ENCODE results near the gene GUCD1. TPM values are rescaled to one million over a fixed set of nuclear protein-coding genes. Genes with fewer than 3 reads are reported as not detected.

The GUCD1 gene
- total RNA-seq, 4 donors from 2014 or later: 67.0 to 124 (median 95.9) TPM

DNA sequence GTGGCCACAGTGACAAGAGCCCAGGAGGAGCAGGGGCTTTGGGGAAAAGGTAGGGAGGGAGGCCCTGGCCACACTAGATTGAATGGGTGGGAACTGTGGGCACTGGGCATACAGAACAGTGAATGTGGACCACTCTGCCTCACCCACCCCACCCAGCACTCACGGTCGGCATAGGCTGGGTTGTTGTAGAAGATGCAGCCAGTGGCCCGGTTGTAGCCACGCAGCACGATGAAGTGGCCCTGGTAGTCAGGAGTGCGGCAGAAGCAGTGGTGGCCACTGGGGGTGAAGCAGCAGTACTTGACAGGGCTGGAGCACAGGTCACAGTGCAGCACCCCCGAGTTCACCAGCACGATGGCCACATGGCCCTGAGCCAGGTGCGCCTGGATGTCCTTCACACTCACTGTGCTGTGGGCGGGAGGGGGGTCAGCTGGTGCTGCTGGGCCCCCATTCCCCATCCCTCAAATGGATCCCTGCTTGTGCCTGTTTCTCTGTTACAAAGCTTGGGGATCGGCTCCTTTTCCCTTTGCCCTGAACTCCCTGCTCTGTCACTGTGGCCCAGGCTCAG lies 11.2 kb downstream of the GUCD1 start:
- DNase-seq (ENCODE audit: low spot score in 2 of 2): no peak
- TF ChIP-seq POLR2A (IDR thresholded peaks at IDR 0.05): no peak
- TF ChIP-seq, protein P1, sequence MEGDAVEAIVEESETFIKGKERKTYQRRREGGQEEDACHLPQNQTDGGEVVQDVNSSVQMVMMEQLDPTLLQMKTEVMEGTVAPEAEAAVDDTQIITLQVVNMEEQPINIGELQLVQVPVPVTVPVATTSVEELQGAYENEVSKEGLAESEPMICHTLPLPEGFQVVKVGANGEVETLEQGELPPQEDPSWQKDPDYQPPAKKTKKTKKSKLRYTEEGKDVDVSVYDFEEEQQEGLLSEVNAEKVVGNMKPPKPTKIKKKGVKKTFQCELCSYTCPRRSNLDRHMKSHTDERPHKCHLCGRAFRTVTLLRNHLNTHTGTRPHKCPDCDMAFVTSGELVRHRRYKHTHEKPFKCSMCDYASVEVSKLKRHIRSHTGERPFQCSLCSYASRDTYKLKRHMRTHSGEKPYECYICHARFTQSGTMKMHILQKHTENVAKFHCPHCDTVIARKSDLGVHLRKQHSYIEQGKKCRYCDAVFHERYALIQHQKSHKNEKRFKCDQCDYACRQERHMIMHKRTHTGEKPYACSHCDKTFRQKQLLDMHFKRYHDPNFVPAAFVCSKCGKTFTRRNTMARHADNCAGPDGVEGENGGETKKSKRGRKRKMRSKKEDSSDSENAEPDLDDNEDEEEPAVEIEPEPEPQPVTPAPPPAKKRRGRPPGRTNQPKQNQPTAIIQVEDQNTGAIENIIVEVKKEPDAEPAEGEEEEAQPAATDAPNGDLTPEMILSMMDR (IDR thresholded peaks at IDR 0.05): no peak
- intact Hi-C loops (cut with DNase I; ENCODE audit: low total_unique reads): no loop called here
- WGBS, 2 donors: 89 to 93% methylated on average over 7 to 11 of the region's 11 CpGs
- no peak overlapping the region for H3K4me3 ChIP-seq (ENCODE audit: low read depth, poor library complexity, severe bottlenecking)

DNA sequence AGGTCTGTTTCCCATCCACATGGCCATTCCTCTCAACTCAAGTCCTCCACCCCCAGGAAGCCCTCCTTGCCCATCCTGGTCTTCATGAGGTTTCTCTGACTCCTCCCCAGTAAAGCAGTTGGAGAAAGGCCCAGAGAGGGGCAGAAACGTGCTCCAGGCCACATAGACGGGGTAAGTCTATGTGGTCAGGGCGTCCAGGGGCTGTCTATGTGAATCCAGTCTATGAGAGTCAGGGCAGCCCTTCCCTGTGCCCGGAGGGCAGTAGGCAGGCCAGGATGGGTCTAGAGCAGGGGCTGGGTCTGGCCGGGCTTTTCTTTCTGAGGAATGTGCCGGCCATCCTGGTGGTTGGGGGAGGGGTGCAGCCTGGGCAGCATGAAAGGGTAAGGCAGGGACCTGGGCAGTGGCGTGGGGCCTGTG lies 11.7 kb downstream of the GUCD1 start:
- DNase-seq (ENCODE audit: low spot score in 2 of 2): no peak
- WGBS, 2 donors: 69 to 78% methylated on average over 7 of the region's 7 CpGs
- H3K4me3 ChIP-seq (ENCODE audit: low read depth, poor library complexity, severe bottlenecking): no peak overlapping the region
- TF ChIP-seq, protein P1 (IDR thresholded peaks at IDR 0.05): no peak
- intact Hi-C loops (cut with DNase I; ENCODE audit: low total_unique reads): no loop called here

- no peak for DNase-seq (ENCODE audit: low spot score in 2 of 2)
- 43 to 64% methylated on average over 7 to 8 of the region's 9 CpGs for WGBS, 2 donors
- no peak overlapping the region for H3K4me3 ChIP-seq (ENCODE audit: low read depth, poor library complexity, severe bottlenecking)
- TF ChIP-seq, protein P1 (IDR thresholded peaks at IDR 0.05): no peak
- no peak for TF ChIP-seq POLR2A (IDR thresholded peaks at IDR 0.05)
- intact Hi-C loops (cut with DNase I; ENCODE audit: low total_unique reads): no loop called here
Observed at GRCh38 chr22:24542641-24543040, 12.3 kb downstream of the GUCD1 start.

DNA sequence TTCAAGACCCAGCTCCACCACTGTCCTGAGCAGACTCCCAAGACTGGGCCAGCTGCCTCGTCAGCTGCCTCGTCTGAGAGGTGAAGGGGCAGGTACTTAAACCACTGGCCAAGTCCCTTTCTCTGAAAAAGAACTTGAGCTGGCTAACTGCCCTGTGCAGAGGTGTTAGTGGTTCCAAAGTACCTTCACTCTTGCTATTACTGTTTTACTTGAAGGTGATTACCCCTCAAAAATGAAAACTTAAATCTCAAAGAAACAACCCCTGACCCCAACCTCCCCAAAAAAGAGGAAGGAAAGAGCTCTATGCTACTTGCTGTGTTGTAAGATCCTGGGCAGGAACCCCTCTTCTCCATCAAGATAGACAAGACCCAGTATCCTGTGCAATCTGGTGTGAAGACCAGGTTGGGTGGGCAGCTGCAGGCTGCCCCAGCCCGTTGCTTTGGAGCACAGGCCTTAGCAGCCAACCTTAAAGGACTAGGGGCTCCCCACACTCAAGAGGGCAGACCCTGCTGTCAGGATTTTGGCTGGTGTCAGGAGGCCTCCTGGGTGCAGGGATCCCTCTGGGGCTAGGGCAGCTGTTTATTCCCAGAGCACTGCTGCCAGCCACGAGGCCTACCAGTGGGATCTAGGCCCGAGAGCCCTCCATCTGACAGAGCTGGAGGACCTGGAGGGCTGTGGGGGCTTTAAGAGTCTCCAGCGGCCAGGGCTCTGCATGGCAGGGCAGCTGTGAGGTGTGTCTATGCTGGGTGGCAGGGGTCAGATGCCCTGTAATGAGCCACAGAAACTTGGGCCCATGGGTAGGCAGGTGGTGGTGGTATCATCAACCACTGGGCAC lies 13.0 kb downstream of the GUCD1 start:
- H3K4me3 ChIP-seq (ENCODE audit: low read depth, poor library complexity, severe bottlenecking): no peak overlapping the region
- no peak for DNase-seq (ENCODE audit: low spot score in 2 of 2)
- TF ChIP-seq, protein P1 (IDR thresholded peaks at IDR 0.05): no peak
- TF ChIP-seq POLR2A (IDR thresholded peaks at IDR 0.05): no peak
- intact Hi-C loops (cut with DNase I; ENCODE audit: low total_unique reads): no loop called here
- 90% methylated on average over 6 of the region's 6 CpGs for WGBS, 2 donors

GRCh38 chr22:24540470-24540869 lies 14.5 kb downstream of the GUCD1 start:
- no peak overlapping the region for H3K4me3 ChIP-seq (ENCODE audit: low read depth, poor library complexity, severe bottlenecking)
- 88 to 93% methylated on average over 2 of the region's 2 CpGs for WGBS, 2 donors
- TF ChIP-seq POLR2A (IDR thresholded peaks at IDR 0.05): no peak
- TF ChIP-seq, protein P1 (IDR thresholded peaks at IDR 0.05): no peak
- intact Hi-C loops (cut with DNase I; ENCODE audit: low total_unique reads): no loop called here
- DNase-seq (ENCODE audit: low spot score in 2 of 2): no peak

Data from lower leg skin (tissue), 4 donors.